Stomach (tissue), 9 donors: ENCODE data around the gene ANKHD1. TPM values are rescaled to one million over a fixed set of nuclear protein-coding genes. Genes with fewer than 3 reads are reported as not detected.

ENCODE experiments used
- DNase-seq, 2 donors: peaks; one replicate each; pipeline versions ENCODE4 v3.0.0 to v3.0.0-alpha.2; 2013 to 2019
- H3K27ac ChIP-seq, 5 donors: fragments of 200-600 bp in 4 of 5; sonication (generic) in 4 of 5; one replicate each; pipeline ENCODE4 v1.5.1; 2013 to 2019; ENCODE audit warnings: mild to moderate bottlenecking in 1 of 5, moderate library complexity in 1 of 5
- H3K27me3 ChIP-seq, 3 donors: fragments of 200-600 bp; sonication (generic); one replicate each; pipeline ENCODE4 v1.5.1; 2017 to 2019; ENCODE audit warnings: mixed run types in 1 of 3
- H3K36me3 ChIP-seq, 4 donors: fragments of 200-600 bp; sonication (generic); 1 replicate in 3 of 4; 2 replicates in 1 of 4; pipeline ENCODE4 v1.5.1; 2016 to 2019
- H3K4me1 ChIP-seq, 4 donors: fragments of 200-600 bp; sonication (generic); one replicate each; pipeline ENCODE4 v1.5.1; 2016 to 2019
- H3K4me3 ChIP-seq, 4 donors: fragments of 200-600 bp; sonication (generic) in 3 of 4; one replicate each; pipeline ENCODE4 v1.5.1; 2016 to 2019; ENCODE audit warnings: mild to moderate bottlenecking in 1 of 4
- H3K9me3 ChIP-seq, 4 donors: fragments of 200-600 bp; sonication (generic); one replicate each; pipeline ENCODE4 v1.5.1; 2016 to 2019
- EP300 ChIP-seq: sonication (generic); formaldehyde crosslinking; IDR thresholded peaks from one replicate; pipeline ENCODE4 v1.6.1; 2017; ENCODE audit warnings: antibody characterized with exemption
- POLR2A ChIP-seq, 4 donors: fragments of 450-650 bp; IDR thresholded peaks; one replicate each; pipeline ENCODE4 v1.6.1; 2016; ENCODE audit warnings: antibody characterized with exemption in 4 of 4, control low read depth in 2 of 4, mild to moderate bottlenecking in 1 of 4, moderate library complexity in 1 of 4
- POLR2AphosphoS5 ChIP-seq, 3 donors: sonication (generic); formaldehyde crosslinking; IDR thresholded peaks; one replicate each; pipeline ENCODE4 v1.6.1; 2016; ENCODE audit warnings: antibody characterized with exemption in 3 of 3
- WGBS, 5 donors: extraction: QIAGEN DNeasy Blood & Tissue Kit in 3 of 5; methylation state at CpG; one replicate each; pipeline versions ENCODE4 v1.1.5 to v1.1.7; 2013 to 2018; 5-methylcytosine and 5-hydroxymethylcytosine counted together
- intact Hi-C: fragments of 100-400 bp; cut with DNase I; formaldehyde crosslinking; loops from one replicate; pipeline ENCODE4 v1.15.1; 2023; ENCODE audit warnings: low total_unique reads
- polyA plus RNA-seq, 3 donors: library from polyadenylated mRNA; stranded (reverse); fragments of 200-250 nt; gene quantifications; one replicate each; pipeline ENCODE4 v1.2.3, GENCODE V29; 2013
- total RNA-seq, 5 donors: library from RNA; depleted of rRNA; stranded (reverse); fragments of >200 nt; gene quantifications; one replicate each; pipeline versions ENCODE4 v1.1.0 to v1.2.3, GENCODE V29; 2014 to 2016
- TF ChIP-seq, protein P1 (sequence below), 7 experiments: fragments of 450-650 bp in 4 of 7; fragments of 200-600 bp in 3 of 7; sonication (generic) in 3 of 7; IDR thresholded peaks; one replicate each; pipeline ENCODE4 v1.5.1; 2016 to 2019; ENCODE audit warnings: antibody characterized with exemption in 7 of 7, control low read depth in 2 of 7, mild to moderate bottlenecking in 1 of 7
- donor health status: healthy with polysubstance abuse.
- donor health status: Bipolar disorder and iron deficiency.
- donor health status: healthy.

Gene ANKHD1
- total and polyA plus RNA-seq, 8 donors: 22.0 to 249 (median 120) TPM

DNA sequence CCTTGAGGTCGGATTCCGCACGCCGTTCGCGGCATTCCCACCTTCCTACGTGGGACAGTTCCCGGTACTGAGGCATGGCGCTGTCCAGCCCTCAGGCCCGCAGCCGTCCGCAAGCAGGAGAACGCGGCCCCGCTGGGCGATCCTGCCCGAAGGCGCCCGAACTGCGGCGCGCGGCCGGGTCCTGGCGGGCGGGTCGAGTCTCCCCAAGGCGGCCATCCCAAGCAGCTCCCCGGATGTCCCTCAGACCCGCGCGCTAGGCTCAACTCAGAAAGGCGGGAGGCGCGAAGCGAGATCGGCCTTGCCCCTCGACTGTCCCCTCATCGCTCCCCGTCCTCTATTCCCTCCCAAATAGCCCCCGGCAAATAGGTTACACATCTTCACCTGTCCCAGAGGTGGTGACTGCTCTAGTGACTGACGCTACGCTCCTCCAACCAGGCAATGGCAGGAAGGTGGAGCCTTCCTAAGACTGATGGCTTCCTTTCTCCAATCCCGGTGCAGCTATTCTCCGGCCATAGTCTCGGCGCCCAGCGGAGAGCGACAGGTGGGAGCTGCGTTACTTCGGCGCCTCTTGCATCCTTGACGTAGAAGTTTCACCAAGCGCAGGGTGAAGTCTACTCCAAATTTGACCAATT, 787 bp upstream of the ANKHD1 start:
- peak; percentile 95 to 98 for DNase-seq
- peaks cover 21 to 48% (median 39%) of the 10 kb centered on the region in 4 donors for H3K4me1 ChIP-seq
- H3K27ac ChIP-seq: peak overlapping the region; percentile 91 to 98 (median 97)
- H3K4me3 ChIP-seq: peak overlapping the region; percentile 74 to 98 (median 84)
- peak; percentile 15 to 72 (median 28) for TF ChIP-seq POLR2AphosphoS5 (IDR thresholded peaks at IDR 0.05)
- no peak for TF ChIP-seq POLR2A (IDR thresholded peaks at IDR 0.05)
- TF ChIP-seq, protein P1, sequence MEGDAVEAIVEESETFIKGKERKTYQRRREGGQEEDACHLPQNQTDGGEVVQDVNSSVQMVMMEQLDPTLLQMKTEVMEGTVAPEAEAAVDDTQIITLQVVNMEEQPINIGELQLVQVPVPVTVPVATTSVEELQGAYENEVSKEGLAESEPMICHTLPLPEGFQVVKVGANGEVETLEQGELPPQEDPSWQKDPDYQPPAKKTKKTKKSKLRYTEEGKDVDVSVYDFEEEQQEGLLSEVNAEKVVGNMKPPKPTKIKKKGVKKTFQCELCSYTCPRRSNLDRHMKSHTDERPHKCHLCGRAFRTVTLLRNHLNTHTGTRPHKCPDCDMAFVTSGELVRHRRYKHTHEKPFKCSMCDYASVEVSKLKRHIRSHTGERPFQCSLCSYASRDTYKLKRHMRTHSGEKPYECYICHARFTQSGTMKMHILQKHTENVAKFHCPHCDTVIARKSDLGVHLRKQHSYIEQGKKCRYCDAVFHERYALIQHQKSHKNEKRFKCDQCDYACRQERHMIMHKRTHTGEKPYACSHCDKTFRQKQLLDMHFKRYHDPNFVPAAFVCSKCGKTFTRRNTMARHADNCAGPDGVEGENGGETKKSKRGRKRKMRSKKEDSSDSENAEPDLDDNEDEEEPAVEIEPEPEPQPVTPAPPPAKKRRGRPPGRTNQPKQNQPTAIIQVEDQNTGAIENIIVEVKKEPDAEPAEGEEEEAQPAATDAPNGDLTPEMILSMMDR (IDR thresholded peaks at IDR 0.05): no peak
- intact Hi-C loops: no loop called here
- H3K36me3 ChIP-seq: peaks cover 0 to 5% (median 4%) of the 10 kb centered on the region in 4 donors
- no peaks in the 10 kb centered on the region for H3K27me3 ChIP-seq
- H3K9me3 ChIP-seq: no peaks in the 10 kb centered on the region
- 0% methylated on average over 24 to 54 of the region's 54 CpGs for WGBS, 5 donors

DNA sequence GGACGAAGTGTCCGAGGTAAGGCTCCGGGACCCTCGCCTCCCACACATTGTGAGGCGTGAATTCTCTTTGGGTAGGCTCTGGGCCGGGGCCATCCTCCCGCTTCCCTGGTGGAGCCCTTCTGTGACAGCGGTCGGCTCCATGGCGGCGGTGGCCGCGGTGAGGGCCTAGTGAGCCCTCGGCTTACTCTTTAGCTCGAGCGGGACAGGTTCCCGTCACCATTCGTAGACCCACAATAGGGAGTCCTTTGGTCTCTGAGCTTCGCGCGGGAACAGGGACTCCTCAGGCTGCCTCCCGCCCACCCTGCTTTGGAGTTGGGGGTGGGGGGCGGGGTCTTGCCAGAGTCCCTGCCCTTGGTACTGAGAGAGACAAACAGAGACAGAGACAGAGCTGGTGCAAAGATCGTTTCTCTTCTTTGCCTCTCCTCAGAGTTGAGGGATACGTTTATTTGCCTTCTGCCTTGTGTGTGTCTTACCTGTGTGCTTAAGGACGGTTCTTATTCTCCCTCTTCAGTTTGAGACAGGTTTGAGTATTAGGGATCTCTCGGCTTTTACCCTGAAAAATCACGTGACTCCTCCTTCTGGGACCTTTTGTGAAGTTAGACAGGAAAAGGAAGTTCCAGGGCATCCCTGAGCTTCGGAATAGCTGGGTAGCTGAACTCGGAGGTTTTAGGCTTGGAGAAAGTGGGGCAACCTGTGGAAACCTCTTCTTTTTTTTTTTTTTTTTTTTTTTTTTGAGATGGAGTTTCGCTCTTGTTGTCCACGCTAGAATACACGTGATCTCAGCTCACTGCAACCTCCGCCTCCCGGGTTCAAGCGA, 833 bp downstream of the ANKHD1 start:
- H3K4me3 ChIP-seq: peak overlapping the region; percentile 85 to 99 (median 92)
- H3K4me1 ChIP-seq: peaks cover 28 to 64% (median 47%) of the 10 kb centered on the region in 4 donors
- intact Hi-C loops: no loop called here
- H3K27ac ChIP-seq: peak overlapping the region; percentile 93 to 98 (median 97)
- DNase-seq: peak; percentile 33 to 80
- H3K9me3 ChIP-seq: no peaks in the 10 kb centered on the region
- H3K36me3 ChIP-seq: peaks cover 0 to 14% (median 11%) of the 10 kb centered on the region in 4 donors
- 1 to 5% (median 2%) methylated on average over 22 to 36 of the region's 36 CpGs for WGBS, 5 donors
- TF ChIP-seq POLR2AphosphoS5 (IDR thresholded peaks at IDR 0.05) (no peak), EP300 (no peak), POLR2A (IDR thresholded peaks at IDR 0.05) (no peak)
- TF ChIP-seq, protein P1 (IDR thresholded peaks at IDR 0.05): no peak
- H3K27me3 ChIP-seq: no peaks in the 10 kb centered on the region

DNA sequence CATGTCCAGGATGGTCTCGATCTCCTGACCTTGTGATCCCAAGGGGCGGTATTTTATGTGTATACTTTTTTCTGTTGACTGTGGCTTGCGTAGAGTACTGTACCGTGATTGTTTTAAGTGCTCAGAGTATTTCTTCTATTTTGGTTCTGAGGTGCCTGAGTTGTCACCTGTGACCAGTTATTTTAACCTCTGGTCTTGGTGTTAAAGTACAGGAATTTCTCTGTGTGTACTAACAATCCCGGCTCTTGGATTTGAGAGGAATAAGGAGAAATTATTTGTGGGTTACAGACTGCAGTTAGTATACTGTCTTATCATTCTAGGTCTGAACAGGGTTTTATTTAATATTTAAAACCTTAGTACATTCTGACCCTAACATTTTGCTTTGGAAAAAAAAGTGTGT, 2.0 kb downstream of the ANKHD1 start:
- H3K36me3 ChIP-seq: peaks cover 0 to 14% (median 11%) of the 10 kb centered on the region in 4 donors
- H3K27me3 ChIP-seq: no peaks in the 10 kb centered on the region
- no peak for DNase-seq
- peak overlapping the region; percentile 85 to 99 (median 92) for H3K4me3 ChIP-seq
- intact Hi-C loops: no loop called here
- TF ChIP-seq POLR2A (IDR thresholded peaks at IDR 0.05): no peak
- TF ChIP-seq POLR2AphosphoS5 (IDR thresholded peaks at IDR 0.05): no peak
- TF ChIP-seq, protein P1 (IDR thresholded peaks at IDR 0.05): no peak
- no peak for TF ChIP-seq EP300
- H3K9me3 ChIP-seq: no peaks in the 10 kb centered on the region
- peaks cover 35 to 75% (median 55%) of the 10 kb centered on the region in 4 donors for H3K4me1 ChIP-seq
- peak overlapping the region in 1 of 5 donors; percentile 98 for H3K27ac ChIP-seq
- WGBS, 5 donors: 27 to 49% (median 35%) methylated on average over 5 of the region's 5 CpGs

DNA sequence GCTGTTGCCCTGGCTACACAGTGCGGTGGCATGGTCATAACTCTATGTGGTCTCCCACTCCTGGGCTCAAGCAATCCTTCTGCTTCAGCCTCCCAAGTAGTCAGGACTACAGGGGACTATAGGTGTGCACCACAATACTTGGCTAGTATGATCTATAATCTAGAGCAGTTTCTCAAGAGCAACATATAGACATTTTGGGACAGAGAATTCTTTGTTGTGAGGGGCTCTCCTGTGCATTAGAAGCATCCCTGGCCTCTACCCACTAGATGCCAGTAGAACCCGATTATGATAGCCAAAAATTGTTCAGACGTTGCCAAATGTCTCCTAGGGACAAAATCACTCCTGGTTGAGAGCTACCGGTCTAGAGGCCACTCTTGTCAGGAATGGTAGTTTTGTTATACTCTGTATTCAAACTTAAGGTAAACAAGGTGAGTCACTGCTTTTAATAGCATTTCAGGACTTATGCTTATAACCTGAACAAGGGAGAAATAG, 7.2 kb downstream of the ANKHD1 start:
- intact Hi-C loops: no loop called here
- H3K4me3 ChIP-seq: no peak overlapping the region
- DNase-seq: peak in 1 of 2 donors; percentile 26
- TF ChIP-seq EP300 (no peak), POLR2A (IDR thresholded peaks at IDR 0.05) (no peak), POLR2AphosphoS5 (IDR thresholded peaks at IDR 0.05) (no peak)
- TF ChIP-seq, protein P1 (IDR thresholded peaks at IDR 0.05): no peak
- H3K27ac ChIP-seq: peak overlapping the region in 3 of 5 donors; percentile 13 to 59 (median 32)
- peaks cover 0 to 14% (median 11%) of the 10 kb centered on the region in 4 donors for H3K36me3 ChIP-seq
- no peaks in the 10 kb centered on the region for H3K9me3 ChIP-seq
- WGBS, 5 donors: 32 to 46% (median 39%) methylated on average over 4 of the region's 4 CpGs
- H3K27me3 ChIP-seq: no peaks in the 10 kb centered on the region
- H3K4me1 ChIP-seq: peaks cover 27 to 93% (median 63%) of the 10 kb centered on the region in 4 donors
